ENCODE data around the gene LEPR. TPM values are rescaled to one million over a fixed set of nuclear protein-coding genes. Genes with fewer than 3 reads are reported as not detected.
"Not testable (repeated sequence)": the region's sequence is repeated elsewhere in the genome, so short reads cannot be mapped to it uniquely, and the experiment has no call there.

LEPR gene
- total RNA-seq, 4 donors from 2014 or later = 28.2 to 108 (median 43.7) TPM

DNA sequence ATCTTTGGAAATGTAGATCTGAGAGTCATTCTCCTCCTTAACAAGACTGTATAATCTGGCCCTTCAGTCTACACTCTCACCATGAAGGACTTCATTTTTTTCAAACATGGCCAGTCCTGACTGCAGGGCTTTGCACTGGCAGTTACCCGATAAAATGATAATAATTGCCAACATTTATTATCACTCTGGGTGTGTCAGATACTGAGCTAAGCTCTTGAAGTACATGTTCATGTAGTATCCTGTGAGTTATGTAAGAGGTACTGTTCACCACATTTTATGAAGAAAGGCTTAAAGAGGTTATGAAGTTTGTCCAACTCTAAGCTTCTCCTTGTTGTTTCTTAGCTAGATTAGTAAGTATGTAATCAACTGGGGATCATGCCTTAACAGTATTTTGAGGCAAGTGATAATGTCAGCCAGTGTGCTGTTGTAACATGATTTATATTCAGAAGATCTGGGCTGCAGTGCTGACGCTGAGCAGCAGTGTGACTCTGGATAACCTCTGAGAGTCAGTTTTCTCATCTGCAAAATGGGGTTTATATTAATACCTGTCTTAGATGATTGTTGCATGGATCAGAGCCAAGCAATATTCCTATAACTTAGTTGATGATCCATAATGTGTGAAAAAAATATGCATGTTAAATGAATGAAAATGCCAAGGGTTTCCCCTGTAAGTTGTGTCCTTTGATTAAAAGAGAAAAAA, 42.1 kb upstream of the LEPR start:
- Histone ChIP-seq H3K9me3 (no peaks in the 10 kb centered on the region), H3K4me3 (no peak overlapping the region), H3K27me3 (no peaks in the 10 kb centered on the region), H3K36me3 (peaks cover 0 to 8% (median 0%) of the 10 kb centered on the region in 3 donors), H3K4me1 (no peaks in the 10 kb centered on the region), H3K27ac (no peak overlapping the region)
- no peak for DNase-seq (ENCODE audit: low spot score in 2 of 2)
- no peak for TF ChIP-seq EP300 (IDR thresholded peaks at IDR 0.05)
- WGBS, 2 donors = 88% methylated on average over 2 of the region's 2 CpGs

DNA sequence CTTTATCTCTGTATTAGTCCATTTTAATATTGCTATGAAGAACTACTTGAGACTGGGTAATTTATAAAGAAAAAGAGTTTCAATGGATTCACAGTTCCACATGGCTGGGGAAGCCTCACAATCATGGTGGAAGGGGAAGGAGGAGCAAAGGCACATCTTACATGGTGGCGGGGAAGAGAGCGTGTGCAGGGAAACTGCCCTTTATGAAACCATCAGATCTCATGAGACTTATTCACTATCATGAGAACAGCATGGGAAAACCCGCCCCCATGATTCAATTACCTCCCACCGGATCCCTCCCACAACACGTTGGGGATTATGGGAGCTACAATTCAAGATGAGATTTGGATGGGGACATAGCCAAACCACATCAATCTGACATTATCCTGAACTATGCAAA, 36.0 kb upstream of the LEPR start:
- not testable (repeated sequence) for H3K4me1 ChIP-seq; H3K27ac ChIP-seq; H3K36me3 ChIP-seq; H3K4me3 ChIP-seq; DNase-seq (ENCODE audit: low spot score in 2 of 2); H3K27me3 ChIP-seq; H3K9me3 ChIP-seq
- WGBS, 2 donors = 89 to 95% methylated on average over 5 of the region's 5 CpGs

DNA sequence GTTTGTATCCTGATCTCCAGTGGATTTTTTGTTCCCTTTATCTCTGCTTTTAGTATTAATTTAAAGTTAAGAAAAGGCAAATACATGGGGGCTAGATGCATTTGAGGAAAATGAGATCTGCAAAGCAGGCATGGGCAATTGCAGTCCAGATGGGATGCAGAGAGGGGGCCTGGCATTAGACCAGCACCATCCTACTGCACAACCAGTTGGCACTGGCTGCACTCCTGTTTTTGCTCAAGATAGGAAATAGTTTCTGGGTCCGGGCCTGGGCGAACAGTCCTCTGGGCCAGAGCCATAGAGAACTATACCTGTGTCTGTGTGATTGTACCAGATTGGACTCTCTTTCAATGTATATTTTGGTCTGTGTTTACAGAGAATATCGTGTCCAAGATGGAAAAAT, 34.0 kb upstream of the LEPR start:
- WGBS, 2 donors = 92 to 94% methylated on average over 3 of the region's 3 CpGs
- TF ChIP-seq POLR2A (IDR thresholded peaks at IDR 0.05) (no peak), EP300 (IDR thresholded peaks at IDR 0.05) (no peak)
- TF ChIP-seq, protein P1, sequence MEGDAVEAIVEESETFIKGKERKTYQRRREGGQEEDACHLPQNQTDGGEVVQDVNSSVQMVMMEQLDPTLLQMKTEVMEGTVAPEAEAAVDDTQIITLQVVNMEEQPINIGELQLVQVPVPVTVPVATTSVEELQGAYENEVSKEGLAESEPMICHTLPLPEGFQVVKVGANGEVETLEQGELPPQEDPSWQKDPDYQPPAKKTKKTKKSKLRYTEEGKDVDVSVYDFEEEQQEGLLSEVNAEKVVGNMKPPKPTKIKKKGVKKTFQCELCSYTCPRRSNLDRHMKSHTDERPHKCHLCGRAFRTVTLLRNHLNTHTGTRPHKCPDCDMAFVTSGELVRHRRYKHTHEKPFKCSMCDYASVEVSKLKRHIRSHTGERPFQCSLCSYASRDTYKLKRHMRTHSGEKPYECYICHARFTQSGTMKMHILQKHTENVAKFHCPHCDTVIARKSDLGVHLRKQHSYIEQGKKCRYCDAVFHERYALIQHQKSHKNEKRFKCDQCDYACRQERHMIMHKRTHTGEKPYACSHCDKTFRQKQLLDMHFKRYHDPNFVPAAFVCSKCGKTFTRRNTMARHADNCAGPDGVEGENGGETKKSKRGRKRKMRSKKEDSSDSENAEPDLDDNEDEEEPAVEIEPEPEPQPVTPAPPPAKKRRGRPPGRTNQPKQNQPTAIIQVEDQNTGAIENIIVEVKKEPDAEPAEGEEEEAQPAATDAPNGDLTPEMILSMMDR (IDR thresholded peaks at IDR 0.05) = no peak
- H3K27ac ChIP-seq = no peak overlapping the region

DNA sequence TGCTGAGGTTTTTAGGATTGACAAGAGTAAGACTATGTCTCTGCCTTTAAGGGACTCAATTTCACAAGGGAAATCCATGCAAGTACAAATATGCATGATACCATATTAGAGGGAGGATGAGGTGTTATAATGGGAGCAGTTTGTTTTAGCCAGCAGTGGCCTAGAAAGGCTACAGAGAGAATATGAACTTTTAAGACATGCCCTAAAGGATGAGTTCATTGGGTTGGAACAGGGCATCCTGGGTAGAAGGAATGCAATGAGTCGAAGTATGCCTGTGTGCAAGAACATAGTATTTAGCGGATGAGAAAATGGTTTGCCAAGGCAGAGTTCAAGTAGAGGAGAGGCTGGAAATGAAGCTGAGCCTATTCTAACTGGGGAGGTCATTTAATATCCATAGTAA, 32.6 kb upstream of the LEPR start:
- Histone ChIP-seq H3K9me3 (no peaks in the 10 kb centered on the region), H3K27me3 (no peaks in the 10 kb centered on the region)
- WGBS, 2 donors = 77 to 84% methylated on average over 2 of the region's 2 CpGs

More for the DNA sequence above, 34.0 kb upstream of the LEPR start:
- H3K9me3 ChIP-seq = no peaks in the 10 kb centered on the region
- peaks cover 0 to 6% (median 0%) of the 10 kb centered on the region in 3 donors for H3K36me3 ChIP-seq
- DNase-seq (ENCODE audit: low spot score in 2 of 2) = no peak
- H3K4me1 ChIP-seq = no peaks in the 10 kb centered on the region
- H3K4me3 ChIP-seq = no peak overlapping the region
- no peaks in the 10 kb centered on the region for H3K27me3 ChIP-seq

DNA sequence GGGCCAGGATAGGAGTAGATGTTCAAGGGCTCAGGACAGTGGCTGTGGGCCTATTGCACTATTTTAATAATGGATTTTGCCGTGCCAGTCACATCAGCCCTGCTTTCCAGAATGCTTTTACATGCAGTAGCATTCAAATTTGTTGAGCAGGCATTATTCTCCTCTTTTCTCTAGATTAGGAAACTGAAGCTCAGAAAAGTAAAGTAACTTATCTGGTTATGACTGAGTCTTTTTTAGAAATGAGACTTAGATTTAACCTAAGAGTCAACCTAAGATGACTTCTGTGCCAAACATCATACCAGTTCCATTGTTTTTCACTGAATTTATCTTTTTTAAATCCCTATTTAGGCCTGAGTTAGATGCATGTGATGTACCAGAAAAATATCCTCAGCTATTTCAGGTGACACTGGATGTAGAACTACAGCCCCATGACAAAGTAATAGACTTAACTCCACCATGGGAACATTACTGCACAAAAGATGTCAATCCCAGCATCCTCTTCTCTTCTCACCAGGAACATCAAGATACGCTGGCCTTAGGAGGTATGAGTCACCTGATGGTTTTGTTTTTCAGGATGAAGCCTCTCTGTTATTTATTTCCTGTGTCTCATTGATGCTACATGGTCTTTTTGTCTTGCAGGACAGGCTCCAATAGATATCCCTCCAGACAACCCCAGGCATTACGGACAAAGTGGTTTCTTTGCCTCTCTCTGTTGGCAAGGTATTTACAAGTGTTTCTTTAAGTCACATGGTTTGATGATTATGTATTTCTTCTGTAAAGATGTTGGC, 31.4 kb upstream of the LEPR start:
- Histone ChIP-seq H3K36me3 (peaks cover 0 to 6% (median 0%) of the 10 kb centered on the region in 3 donors), H3K4me1 (no peaks in the 10 kb centered on the region), H3K9me3 (no peaks in the 10 kb centered on the region), H3K4me3 (no peak overlapping the region), H3K27me3 (no peaks in the 10 kb centered on the region), H3K27ac (no peak overlapping the region)
- DNase-seq (ENCODE audit: low spot score in 2 of 2) = no peak
- TF ChIP-seq, protein P1 (IDR thresholded peaks at IDR 0.05) = no peak
- TF ChIP-seq POLR2A (IDR thresholded peaks at IDR 0.05) (no peak), EP300 (IDR thresholded peaks at IDR 0.05) (no peak)
- 84 to 96% methylated on average over 3 of the region's 3 CpGs for WGBS, 2 donors

More for the DNA sequence above, 32.6 kb upstream of the LEPR start:
- Histone ChIP-seq H3K36me3 (peaks cover 0 to 12% (median 0%) of the 10 kb centered on the region in 3 donors), H3K4me1 (no peaks in the 10 kb centered on the region), H3K27ac (no peak overlapping the region), H3K4me3 (no peak overlapping the region)
- no peak for TF ChIP-seq EP300 (IDR thresholded peaks at IDR 0.05)
- TF ChIP-seq, protein P1 (IDR thresholded peaks at IDR 0.05) = no peak
- no peak for TF ChIP-seq POLR2A (IDR thresholded peaks at IDR 0.05)
- no peak for DNase-seq (ENCODE audit: low spot score in 2 of 2)

DNA sequence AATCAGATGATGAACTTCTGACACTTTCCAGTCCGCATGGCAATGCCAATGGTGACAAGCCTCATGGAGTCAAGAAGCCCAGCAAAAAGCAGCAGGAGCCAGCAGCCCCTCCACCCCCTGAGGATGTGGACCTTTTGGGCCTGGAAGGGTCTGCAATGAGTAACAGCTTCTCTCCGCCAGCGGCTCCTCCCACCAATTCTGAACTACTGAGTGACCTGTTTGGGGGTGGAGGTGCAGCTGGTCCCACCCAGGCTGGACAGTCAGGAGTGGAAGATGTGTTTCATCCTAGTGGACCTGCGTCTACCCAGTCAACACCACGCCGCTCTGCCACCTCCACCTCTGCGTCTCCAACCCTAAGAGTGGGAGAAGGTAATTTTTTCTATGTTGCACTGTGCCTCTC, 28.0 kb upstream of the LEPR start:
- H3K9me3 ChIP-seq = no peaks in the 10 kb centered on the region
- no peak overlapping the region for H3K4me3 ChIP-seq
- 95 to 100% methylated on average over 5 to 7 of the region's 7 CpGs for WGBS, 2 donors
- no peak overlapping the region for H3K27ac ChIP-seq
- no peaks in the 10 kb centered on the region for H3K4me1 ChIP-seq
- H3K27me3 ChIP-seq = no peaks in the 10 kb centered on the region
- TF ChIP-seq POLR2A (IDR thresholded peaks at IDR 0.05) (no peak), EP300 (IDR thresholded peaks at IDR 0.05) (no peak)
- TF ChIP-seq, protein P1 (IDR thresholded peaks at IDR 0.05) = no peak
- peaks cover 0 to 12% (median 0%) of the 10 kb centered on the region in 3 donors for H3K36me3 ChIP-seq
- no peak for DNase-seq (ENCODE audit: low spot score in 2 of 2)

Measured in tibial nerve (tissue), 4 donors.